PC-3 (cell line): ENCODE data around the gene ZNF286A. TPM values are rescaled to one million over a fixed set of nuclear protein-coding genes. Genes with fewer than 3 reads are reported as not detected.
"Not testable (repeated sequence)": the region's sequence is repeated elsewhere in the genome, so short reads cannot be mapped to it uniquely, and the experiment has no call there.

Experiments
- ATAC-seq: fragments of 200-7000 bp; cut with Tn5 transposase; 2 replicates; pipeline ENCODE4 v1.9.1; 2020; ENCODE audit warnings: mild to moderate bottlenecking, moderate library complexity
- BruUV-seq: library from RNA; stranded (reverse); fragments of 400-500 nt; replicated peaks from 2 replicates; lab custom pipeline; 2021; lab: Mats Ljungman, UMichigan
- CTCF ChIA-PET: fragments of 300-600 bp; sonication (Branson Sonifier 250); formaldehyde crosslinking; loops from one replicate; lab custom pipeline; 2022; ENCODE audit warnings: antibody characterized with exemption; lab: Charles Lee
- POLR2A ChIA-PET: fragments of 300-600 bp; sonication (Branson Sonifier 250); formaldehyde crosslinking; loops from one replicate; lab custom pipeline; 2022; ENCODE audit warnings: antibody characterized with exemption; ENCODE audit not compliant: unreplicated experiment; lab: Charles Lee
- DNase-seq: peaks from one replicate; pipeline ENCODE4 v3.0.0-alpha.2; 2015
- H2AFZ ChIP-seq: fragments of 300-600 bp; sonication (generic); 2 replicates; pipeline ENCODE4 v1.6.0; 2016; ENCODE audit warnings: antibody characterized with exemption, low read length
- H3F3A ChIP-seq: fragments of 300-600 bp; sonication (generic); one replicate; pipeline ENCODE4 v1.6.0; 2017; ENCODE audit warnings: antibody characterized with exemption, low read length, control low read depth, mild to moderate bottlenecking; ENCODE audit not compliant: unreplicated experiment
- H3K27ac ChIP-seq: fragments of 300-600 bp; sonication (generic); 2 replicates; pipeline ENCODE4 v1.5.1; 2016; ENCODE audit warnings: mild to moderate bottlenecking, low read length
- H3K27me3 ChIP-seq: fragments of 300-600 bp; sonication (generic); 2 replicates; pipeline ENCODE4 v1.6.1; 2016; ENCODE audit warnings: low read length, mixed read lengths
- H3K36me3 ChIP-seq: fragments of 300-600 bp; sonication (generic); 2 replicates; pipeline ENCODE4 v1.6.1; 2016; ENCODE audit warnings: low read depth, mixed run types, low read length, mixed read lengths
- H3K4me1 ChIP-seq: fragments of 300-600 bp; sonication (generic); 2 replicates; pipeline ENCODE4 v1.5.1; 2016; ENCODE audit warnings: low read length; ENCODE audit not compliant: insufficient read depth
- H3K4me2 ChIP-seq: fragments of 300-600 bp; sonication (generic); 2 replicates; pipeline ENCODE4 v1.6.0; 2016; ENCODE audit warnings: low read length
- H3K4me3 ChIP-seq: fragments of 300-600 bp; sonication (generic); 2 replicates; pipeline ENCODE4 v1.5.1; 2016; ENCODE audit warnings: mild to moderate bottlenecking, low read length, mixed read lengths
- H3K79me2 ChIP-seq: fragments of 300-600 bp; sonication (generic); 2 replicates; pipeline ENCODE4 v1.6.1; 2017; ENCODE audit warnings: low read length, mixed read lengths
- H3K9ac ChIP-seq: fragments of 300-600 bp; sonication (generic); 2 replicates; pipeline ENCODE4 v1.6.0; 2016; ENCODE audit warnings: mild to moderate bottlenecking, low read length
- H3K9me2 ChIP-seq: fragments of 300-600 bp; sonication (generic); replicated peaks from 2 replicates; pipeline ENCODE4 v1.6.1; 2016; ENCODE audit warnings: mixed run types, low read length, mixed read lengths
- H3K9me3 ChIP-seq: fragments of 300-600 bp; sonication (generic); 2 replicates; pipeline ENCODE4 v1.6.1; 2016; ENCODE audit warnings: low read length, mixed read lengths
- H4K20me1 ChIP-seq: fragments of 300-600 bp; sonication (generic); 2 replicates; pipeline ENCODE4 v1.6.1; 2016; ENCODE audit warnings: low read length, mixed read lengths
- EZH2 ChIP-seq: fragments of 300-600 bp; sonication (generic); IDR thresholded peaks from one replicate; pipeline ENCODE4 v1.6.1; 2017; ENCODE audit warnings: antibody characterized with exemption, mild to moderate bottlenecking, low read length; ENCODE audit not compliant: unreplicated experiment
- EZH2phosphoT487 ChIP-seq: fragments of 300-600 bp; sonication (generic); IDR thresholded peaks from 2 replicates; pipeline ENCODE4 v1.6.1; 2018; ENCODE audit warnings: mild to moderate bottlenecking, antibody characterized with exemption, low read length, borderline replicate concordance
- intact Hi-C: fragments of 100-400 bp; cut with micrococcal nuclease; formaldehyde crosslinking; loops from 2 replicates; pipeline ENCODE4 v1.9.0; 2023
- total RNA-seq: library from RNA; depleted of rRNA; stranded (reverse); fragments of >200 nt; gene quantifications from 2 replicates; pipeline ENCODE4 v1.2.3, GENCODE V29; 2014
- TF ChIP-seq, protein P1 (sequence below): fragments of 300-600 bp; sonication (generic); conservative IDR thresholded peaks from 2 replicates; pipeline ENCODE4 v1.5.1; 2017; ENCODE audit warnings: antibody characterized with exemption, low read depth, mild to moderate bottlenecking, low read length

Gene ZNF286A
- total RNA-seq, 1 experiment from 2014 or later: 49.6 TPM

DNA sequence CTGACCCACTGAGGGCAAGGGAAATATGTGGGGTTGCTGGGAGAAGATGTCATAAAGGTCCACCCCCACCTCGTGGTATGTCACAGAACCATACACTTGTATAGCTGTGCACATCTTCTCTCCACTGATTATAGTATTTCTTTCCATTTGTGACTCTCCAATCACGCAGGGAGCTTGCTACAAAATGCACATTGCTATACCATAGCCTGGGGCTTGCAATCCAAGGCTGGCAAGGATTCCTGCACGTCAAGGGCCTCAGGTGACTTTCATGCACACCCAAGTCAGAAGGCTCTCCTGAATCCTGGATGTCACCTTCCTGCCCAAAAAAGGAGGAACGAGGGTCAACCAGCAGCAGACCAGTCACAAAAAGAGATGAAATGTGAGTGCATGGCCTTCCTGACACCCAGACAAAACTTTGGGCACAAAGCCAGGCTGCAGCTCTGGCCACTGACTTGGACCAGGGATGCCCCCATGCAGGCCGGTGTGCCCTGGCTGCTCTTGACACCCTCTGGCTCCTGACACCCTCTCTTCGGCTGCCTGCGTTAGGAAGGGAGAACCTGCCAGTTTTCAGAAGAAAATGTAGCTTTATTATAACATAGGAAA lies 44.6 kb downstream of the ZNF286A start:
- no peak overlapping the region for H3K4me2 ChIP-seq
- ChIA-PET POLR2A (no interaction called here), CTCF (no interaction called here)
- H3K79me2 ChIP-seq: no peaks in the 10 kb centered on the region
- BruUV-seq: no TSS peak
- ATAC-seq (no peak), DNase-seq (no peak)
- no peak overlapping the region for H3K9ac ChIP-seq
- H3F3A ChIP-seq: no peaks in the 10 kb centered on the region
- no peaks in the 10 kb centered on the region for H3K9me2 ChIP-seq
- no peak overlapping the region for H2AFZ ChIP-seq
- H3K9me3 ChIP-seq: no peaks in the 10 kb centered on the region
- H3K36me3 ChIP-seq: no peaks in the 10 kb centered on the region
- no peaks in the 10 kb centered on the region for H4K20me1 ChIP-seq
- no peak for TF ChIP-seq EZH2phosphoT487
- TF ChIP-seq, protein P1, sequence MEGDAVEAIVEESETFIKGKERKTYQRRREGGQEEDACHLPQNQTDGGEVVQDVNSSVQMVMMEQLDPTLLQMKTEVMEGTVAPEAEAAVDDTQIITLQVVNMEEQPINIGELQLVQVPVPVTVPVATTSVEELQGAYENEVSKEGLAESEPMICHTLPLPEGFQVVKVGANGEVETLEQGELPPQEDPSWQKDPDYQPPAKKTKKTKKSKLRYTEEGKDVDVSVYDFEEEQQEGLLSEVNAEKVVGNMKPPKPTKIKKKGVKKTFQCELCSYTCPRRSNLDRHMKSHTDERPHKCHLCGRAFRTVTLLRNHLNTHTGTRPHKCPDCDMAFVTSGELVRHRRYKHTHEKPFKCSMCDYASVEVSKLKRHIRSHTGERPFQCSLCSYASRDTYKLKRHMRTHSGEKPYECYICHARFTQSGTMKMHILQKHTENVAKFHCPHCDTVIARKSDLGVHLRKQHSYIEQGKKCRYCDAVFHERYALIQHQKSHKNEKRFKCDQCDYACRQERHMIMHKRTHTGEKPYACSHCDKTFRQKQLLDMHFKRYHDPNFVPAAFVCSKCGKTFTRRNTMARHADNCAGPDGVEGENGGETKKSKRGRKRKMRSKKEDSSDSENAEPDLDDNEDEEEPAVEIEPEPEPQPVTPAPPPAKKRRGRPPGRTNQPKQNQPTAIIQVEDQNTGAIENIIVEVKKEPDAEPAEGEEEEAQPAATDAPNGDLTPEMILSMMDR: no peak
- TF ChIP-seq EZH2: no peak
- H3K4me3 ChIP-seq: no peak overlapping the region
- H3K4me1 ChIP-seq: no peaks in the 10 kb centered on the region
- intact Hi-C loops: no loop called here
- H3K27me3 ChIP-seq: no peaks in the 10 kb centered on the region
- no peak overlapping the region for H3K27ac ChIP-seq

DNA sequence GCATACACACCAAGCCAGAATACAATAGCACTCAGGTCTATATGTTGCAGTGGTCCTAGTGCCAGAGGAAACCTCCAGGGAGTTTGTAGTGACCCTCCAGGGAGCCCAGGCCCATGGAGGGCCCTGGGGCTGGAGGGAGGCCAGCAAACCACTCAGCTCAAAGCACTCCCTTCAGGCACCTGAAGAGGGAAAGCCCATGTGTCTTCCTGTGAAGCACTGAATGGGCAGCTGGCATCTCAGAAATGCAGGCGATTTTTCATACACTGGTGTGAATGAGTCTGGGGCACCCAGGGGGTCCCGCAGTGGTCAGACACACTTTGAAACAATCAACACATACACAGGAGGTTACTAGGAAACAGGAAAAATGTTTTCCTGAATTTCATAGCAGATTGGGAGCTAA lies 45.3 kb downstream of the ZNF286A start:
- Histone ChIP-seq H4K20me1 (no peaks in the 10 kb centered on the region), H3K36me3 (no peaks in the 10 kb centered on the region), H3K79me2 (no peaks in the 10 kb centered on the region), H2AFZ (no peak overlapping the region), H3K9me2 (no peaks in the 10 kb centered on the region), H3K4me3 (no peak overlapping the region), H3K9ac (no peak overlapping the region), H3K9me3 (no peaks in the 10 kb centered on the region), H3K4me1 (no peaks in the 10 kb centered on the region), H3K27ac (no peak overlapping the region), H3K27me3 (no peaks in the 10 kb centered on the region), H3F3A (no peaks in the 10 kb centered on the region), H3K4me2 (no peak overlapping the region)
- no peak for TF ChIP-seq EZH2
- no peak for TF ChIP-seq EZH2phosphoT487
- TF ChIP-seq, protein P1: no peak
- ATAC-seq: no peak
- intact Hi-C loops: no loop called here
- ChIA-PET POLR2A (no interaction called here), CTCF (no interaction called here)
- no peak for DNase-seq
- no TSS peak for BruUV-seq

DNA sequence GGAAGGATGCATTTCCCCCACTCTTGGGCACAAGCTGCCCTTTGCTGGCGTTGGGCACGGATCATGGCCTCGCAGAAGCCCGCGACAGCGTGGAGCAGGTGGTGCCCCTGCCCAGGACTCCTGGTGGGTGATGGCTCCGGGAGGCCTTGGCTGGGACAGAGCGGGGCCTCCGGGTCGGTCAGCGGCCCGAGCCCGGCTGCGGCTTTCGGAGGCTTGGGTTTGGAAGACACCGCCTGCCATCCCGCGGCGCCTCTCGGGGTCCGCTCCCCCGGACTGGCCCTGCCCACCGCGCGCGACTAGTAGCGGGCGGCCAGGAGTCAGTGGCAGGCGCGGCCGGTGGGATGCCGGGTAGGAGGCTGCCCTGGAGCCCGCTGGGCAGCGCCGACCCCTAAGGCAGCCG lies 49.9 kb downstream of the ZNF286A start:
- H3K9me3 ChIP-seq, BruUV-seq, DNase-seq, H3K9ac ChIP-seq, H3K4me1 ChIP-seq, H3F3A ChIP-seq, H3K27ac ChIP-seq, H3K36me3 ChIP-seq, H4K20me1 ChIP-seq, ATAC-seq, H3K4me3 ChIP-seq, H2AFZ ChIP-seq, CTCF ChIA-PET, H3K27me3 ChIP-seq, H3K4me2 ChIP-seq, POLR2A ChIA-PET, intact Hi-C loops, H3K9me2 ChIP-seq, H3K79me2 ChIP-seq: not testable (repeated sequence)

DNA sequence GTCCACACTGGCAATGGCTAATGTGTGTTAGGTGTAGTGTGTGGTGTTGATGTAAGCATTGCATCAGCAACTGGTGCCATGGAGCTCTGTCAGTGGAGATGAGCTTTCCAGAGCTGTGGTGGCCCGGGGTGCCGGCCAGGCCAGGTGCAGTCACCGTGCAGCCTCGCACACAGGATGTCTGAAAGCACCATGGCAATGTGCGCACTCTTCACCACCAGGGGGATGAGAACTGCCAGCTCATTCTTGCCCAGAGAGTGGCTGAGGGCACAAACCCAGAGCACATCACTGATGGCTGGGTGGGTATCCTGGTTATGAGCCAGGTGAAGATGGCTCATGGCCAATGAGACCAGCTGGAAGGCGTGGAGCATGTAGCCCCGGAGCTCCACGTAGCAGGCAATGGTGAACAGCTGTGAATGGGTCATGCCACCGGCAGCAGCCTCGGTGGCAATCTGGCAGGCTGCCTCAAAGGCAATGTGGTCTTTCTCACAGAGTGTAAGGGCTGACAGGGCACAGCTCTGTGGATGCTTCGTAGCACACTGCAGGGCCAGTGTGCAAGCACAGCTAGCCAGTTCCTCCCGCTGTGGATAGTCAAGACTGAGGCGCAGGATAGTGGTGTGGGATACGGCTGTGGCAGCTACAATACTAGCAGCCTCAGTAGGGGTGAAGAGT lies 69.4 kb downstream of the ZNF286A start:
- H3F3A ChIP-seq, H3K36me3 ChIP-seq, CTCF ChIA-PET, H3K4me2 ChIP-seq, H3K4me1 ChIP-seq, intact Hi-C loops, H2AFZ ChIP-seq, H3K79me2 ChIP-seq, H4K20me1 ChIP-seq, H3K9me2 ChIP-seq, BruUV-seq, H3K9ac ChIP-seq, H3K4me3 ChIP-seq, DNase-seq, H3K27me3 ChIP-seq, POLR2A ChIA-PET, H3K27ac ChIP-seq, H3K9me3 ChIP-seq: not testable (repeated sequence)
- peak; percentile 35; the same call in 1 of the 2 replicates for ATAC-seq
